Activated naive CD8-positive, alpha-beta T cell treated with anti-CD3 and anti-CD28 coated beads for 36 hours (primary cell): ENCODE results near the gene IL2RA. TPM values are rescaled to one million over a fixed set of nuclear protein-coding genes. Genes with fewer than 3 reads are reported as not detected.

Experiments
- DNase-seq: peaks from one replicate; pipeline ENCODE4 v3.0.0; 2021
- H3K27ac Mint-ChIP-seq: one replicate; pipeline ENCODE4 v1.8.0; 2022; ENCODE audit warnings: mild to moderate bottlenecking, moderate library complexity, mixed read lengths
- H3K27me3 Mint-ChIP-seq: one replicate; pipeline ENCODE4 v1.8.0; 2022; ENCODE audit warnings: mild to moderate bottlenecking, mixed read lengths
- H3K36me3 Mint-ChIP-seq: one replicate; pipeline ENCODE4 v1.8.0; 2021; ENCODE audit warnings: mild to moderate bottlenecking, mixed read lengths
- H3K4me1 Mint-ChIP-seq: one replicate; pipeline ENCODE4 v1.8.0; 2021; ENCODE audit warnings: mixed read lengths
- H3K4me3 Mint-ChIP-seq: one replicate; pipeline ENCODE4 v1.8.0; 2022; ENCODE audit warnings: mild to moderate bottlenecking, moderate library complexity, mixed read lengths
- H3K9me3 Mint-ChIP-seq: one replicate; pipeline ENCODE4 v1.8.0; 2022; ENCODE audit warnings: mixed read lengths
- total RNA-seq, 2 experiments: library from RNA; stranded (reverse); gene quantifications; one replicate each; pipeline ENCODE4 v1.2.3, GENCODE V29; 2021

Gene IL2RA
- total RNA-seq, 2 experiments from 2014 or later = 680 to 698 TPM

- Mint-ChIP-seq H3K4me1 (peaks cover 13% of the 10 kb centered on the region), H3K4me3 (no peak overlapping the region), H3K9me3 (peaks cover 14% of the 10 kb centered on the region), H3K27me3 (no peaks in the 10 kb centered on the region), H3K27ac (peak overlapping the region; percentile 42), H3K36me3 (peaks cover 5% of the 10 kb centered on the region)
- DNase-seq = no peak
These were observed 74.4 kb downstream of the IL2RA start for GRCh38 chr10:5987747-5988146.

- no peak for DNase-seq
- no peak overlapping the region for H3K27ac Mint-ChIP-seq
- H3K9me3 Mint-ChIP-seq = no peaks in the 10 kb centered on the region
- H3K4me3 Mint-ChIP-seq = no peak overlapping the region
- peaks cover 13% of the 10 kb centered on the region for H3K4me1 Mint-ChIP-seq
- H3K36me3 Mint-ChIP-seq = no peaks in the 10 kb centered on the region
- H3K27me3 Mint-ChIP-seq = peaks cover 6% of the 10 kb centered on the region
These were observed 77.1 kb downstream of the IL2RA start for GRCh38 chr10:5985029-5985428.

- no peak for DNase-seq
- H3K27me3 Mint-ChIP-seq = peaks cover 6% of the 10 kb centered on the region
- no peaks in the 10 kb centered on the region for H3K36me3 Mint-ChIP-seq
- no peak overlapping the region for H3K27ac Mint-ChIP-seq
- no peaks in the 10 kb centered on the region for H3K9me3 Mint-ChIP-seq
- H3K4me3 Mint-ChIP-seq = no peak overlapping the region
- H3K4me1 Mint-ChIP-seq = peaks cover 13% of the 10 kb centered on the region
These were observed 78.4 kb downstream of the IL2RA start for GRCh38 chr10:5983774-5984173.

GRCh38 chr10:5981529-5981928 lies 80.6 kb downstream of the IL2RA start:
- Mint-ChIP-seq H3K36me3 (peaks cover 1% of the 10 kb centered on the region), H3K4me3 (no peak overlapping the region), H3K9me3 (no peaks in the 10 kb centered on the region), H3K4me1 (peaks cover 4% of the 10 kb centered on the region), H3K27ac (no peak overlapping the region), H3K27me3 (peaks cover 12% of the 10 kb centered on the region)
- no peak for DNase-seq

- DNase-seq = no peak
- H3K9me3 Mint-ChIP-seq = no peaks in the 10 kb centered on the region
- H3K36me3 Mint-ChIP-seq = peaks cover 12% of the 10 kb centered on the region
- peaks cover 22% of the 10 kb centered on the region for H3K4me1 Mint-ChIP-seq
- H3K27ac Mint-ChIP-seq = peak overlapping the region; percentile 90
- peak overlapping the region; percentile 91 for H3K4me3 Mint-ChIP-seq
- H3K27me3 Mint-ChIP-seq = peaks cover 14% of the 10 kb centered on the region
These were observed 84.0 kb downstream of the IL2RA start for GRCh38 chr10:5978230-5978489.

GRCh38 chr10:5977471-5978229 lies 84.5 kb downstream of the IL2RA start, which contains the start of gene IL15RA:
IL15RA (minus strand) TSS chr10:5977543; CDS start chr10:5977492, 51 bp downstream.
- Mint-ChIP-seq H3K4me1 (peaks cover 26% of the 10 kb centered on the region), H3K4me3 (peak within 1 kb of the TSS; percentile 96), H3K36me3 (peaks cover 12% of the 10 kb centered on the region), H3K27ac (peak within 1 kb of the TSS; percentile 98), H3K9me3 (no peaks in the 10 kb centered on the region), H3K27me3 (peaks cover 14% of the 10 kb centered on the region)
- DNase-seq = peak; percentile 93

GRCh38 chr10:5976512-5977470 lies 85.4 kb downstream of the IL2RA start:
- peaks cover 14% of the 10 kb centered on the region for H3K27me3 Mint-ChIP-seq
- peaks cover 31% of the 10 kb centered on the region for H3K4me1 Mint-ChIP-seq
- H3K27ac Mint-ChIP-seq = peak overlapping the region; percentile 98
- peak overlapping the region; percentile 96 for H3K4me3 Mint-ChIP-seq
- peak; percentile 55 for DNase-seq
- no peaks in the 10 kb centered on the region for H3K9me3 Mint-ChIP-seq
- H3K36me3 Mint-ChIP-seq = peaks cover 12% of the 10 kb centered on the region

GRCh38 chr10:5975641-5976473 lies 86.3 kb downstream of the IL2RA start:
- Mint-ChIP-seq H3K27me3 (peaks cover 14% of the 10 kb centered on the region), H3K36me3 (peaks cover 19% of the 10 kb centered on the region), H3K9me3 (no peaks in the 10 kb centered on the region), H3K4me1 (peaks cover 40% of the 10 kb centered on the region), H3K4me3 (peak overlapping the region; percentile 96), H3K27ac (peak overlapping the region; percentile 98)
- DNase-seq = peak; percentile 80

- H3K27me3 Mint-ChIP-seq = peaks cover 4% of the 10 kb centered on the region
- H3K36me3 Mint-ChIP-seq = peaks cover 22% of the 10 kb centered on the region
- H3K9me3 Mint-ChIP-seq = no peaks in the 10 kb centered on the region
- H3K4me3 Mint-ChIP-seq = no peak overlapping the region
- no peak for DNase-seq
- H3K4me1 Mint-ChIP-seq = peaks cover 45% of the 10 kb centered on the region
- no peak overlapping the region for H3K27ac Mint-ChIP-seq
These were observed 89.1 kb downstream of the IL2RA start for GRCh38 chr10:5973069-5973468.

- Mint-ChIP-seq H3K4me3 (no peak overlapping the region), H3K27ac (no peak overlapping the region), H3K36me3 (peaks cover 27% of the 10 kb centered on the region), H3K4me1 (peaks cover 45% of the 10 kb centered on the region), H3K9me3 (no peaks in the 10 kb centered on the region), H3K27me3 (peaks cover 4% of the 10 kb centered on the region)
- DNase-seq = no peak
These were observed 90.3 kb downstream of the IL2RA start for GRCh38 chr10:5971886-5972285.

GRCh38 chr10:5971315-5971832 lies 90.8 kb downstream of the IL2RA start:
- Mint-ChIP-seq H3K27ac (peak overlapping the region; percentile 51), H3K4me3 (no peak overlapping the region), H3K9me3 (no peaks in the 10 kb centered on the region), H3K4me1 (peaks cover 45% of the 10 kb centered on the region), H3K27me3 (peaks cover 1% of the 10 kb centered on the region), H3K36me3 (peaks cover 25% of the 10 kb centered on the region)
- DNase-seq = no peak

GRCh38 chr10:5970527-5970926 lies 91.6 kb downstream of the IL2RA start:
- H3K4me1 Mint-ChIP-seq = peaks cover 40% of the 10 kb centered on the region
- H3K27ac Mint-ChIP-seq = no peak overlapping the region
- no peak overlapping the region for H3K4me3 Mint-ChIP-seq
- H3K36me3 Mint-ChIP-seq = peaks cover 25% of the 10 kb centered on the region
- no peak for DNase-seq
- no peaks in the 10 kb centered on the region for H3K9me3 Mint-ChIP-seq
- no peaks in the 10 kb centered on the region for H3K27me3 Mint-ChIP-seq

GRCh38 chr10:5970066-5970465 lies 92.1 kb downstream of the IL2RA start:
- no peak overlapping the region for H3K4me3 Mint-ChIP-seq
- H3K4me1 Mint-ChIP-seq = peaks cover 36% of the 10 kb centered on the region
- H3K27ac Mint-ChIP-seq = no peak overlapping the region
- H3K9me3 Mint-ChIP-seq = no peaks in the 10 kb centered on the region
- H3K27me3 Mint-ChIP-seq = no peaks in the 10 kb centered on the region
- H3K36me3 Mint-ChIP-seq = peaks cover 24% of the 10 kb centered on the region
- DNase-seq = no peak

- no peaks in the 10 kb centered on the region for H3K27me3 Mint-ChIP-seq
- H3K4me3 Mint-ChIP-seq = no peak overlapping the region
- H3K4me1 Mint-ChIP-seq = peaks cover 33% of the 10 kb centered on the region
- H3K9me3 Mint-ChIP-seq = no peaks in the 10 kb centered on the region
- H3K36me3 Mint-ChIP-seq = peaks cover 20% of the 10 kb centered on the region
- no peak overlapping the region for H3K27ac Mint-ChIP-seq
- DNase-seq = no peak
These were observed 93.3 kb downstream of the IL2RA start for GRCh38 chr10:5968681-5969453.
